GM12878 (cell line): Measurements from ENCODE around the gene ABCC4. TPM values are rescaled to one million over a fixed set of nuclear protein-coding genes. Genes with fewer than 3 reads are reported as not detected.

Experiments
- ATAC-seq: fragments of 200-7000 bp; cut with Tn5 transposase; 3 replicates; pipeline ENCODE4 v1.9.1; 2020; ENCODE audit warnings: mild to moderate bottlenecking, moderate library complexity
- BruUV-seq: library from RNA; stranded (reverse); fragments of 400-500 nt; replicated peaks from 2 replicates; lab custom pipeline; 2021; lab: Mats Ljungman, UMichigan
- CTCF ChIA-PET: fragments of 300-600 bp; sonication (Branson Sonifier 250); formaldehyde crosslinking; extraction: SDS; loops from one replicate; lab custom pipeline; 2021; ENCODE audit warnings: inconsistent platforms; lab: Yijun Ruan, JAX
- POLR2A ChIA-PET: fragments of 350-600 bp; formaldehyde crosslinking; extraction: SDS; loops from one replicate; lab custom pipeline; 2021; ENCODE audit warnings: inconsistent platforms; lab: Charles Lee
- RAD21 ChIA-PET: fragments of 300-600 bp; sonication (Branson Sonifier 250); formaldehyde crosslinking; loops from one replicate; lab custom pipeline; 2023; ENCODE audit warnings: antibody characterized with exemption; ENCODE audit not compliant: unreplicated experiment; lab: Charles Lee
- SMC1A ChIA-PET: fragments of 300-600 bp; sonication (Branson Sonifier 250); formaldehyde crosslinking; loops from one replicate; lab custom pipeline; 2023; ENCODE audit not compliant: unreplicated experiment, uncharacterized antibody; lab: Charles Lee
- DNase-seq: peaks from one replicate; pipeline ENCODE4 v3.0.0-alpha.2; 2011; ENCODE audit warnings: low read depth, low spot score
- FAIRE-seq: peaks from 3 replicates; lab custom pipeline; 2011; peaks lifted over from hg19 to GRCh38; lab: Jason Lieb, UNC
- H2AFZ ChIP-seq: 2 replicates; pipeline ENCODE4 v1.6.0; 2011; ENCODE audit warnings: low read depth, low read length, control low read depth; ENCODE audit not compliant: control insufficient read depth
- H3K27ac ChIP-seq: 2 replicates; pipeline ENCODE4 v1.5.1; 2011; ENCODE audit warnings: control low read depth; ENCODE audit not compliant: control insufficient read depth, insufficient read depth
- H3K27me3 ChIP-seq, 2 experiments: replicated peaks in 1 of 2; 2 replicates each; pipeline versions ENCODE4 v1.6.0 to v1.6.1; 2011; ENCODE audit warnings: low read length in 1 of 2; ENCODE audit not compliant: control insufficient read depth in 2 of 2, insufficient read depth in 2 of 2
- H3K36me3 ChIP-seq, 2 experiments: 2 replicates each; pipeline ENCODE4 v1.5.1; 2011; ENCODE audit warnings: low read length in 1 of 2; ENCODE audit not compliant: control insufficient read depth in 2 of 2, insufficient read depth in 2 of 2
- H3K4me1 ChIP-seq: 2 replicates; pipeline ENCODE4 v1.6.1; 2011; ENCODE audit warnings: mild to moderate bottlenecking, low read length, moderate library complexity, mixed read lengths; ENCODE audit not compliant: control insufficient read depth, insufficient read depth
- H3K4me2 ChIP-seq: 2 replicates; pipeline ENCODE4 v1.6.0; 2011; ENCODE audit warnings: control low read depth; ENCODE audit not compliant: control insufficient read depth, insufficient read depth
- H3K4me3 ChIP-seq: fragments of 200-600 bp; sonication (generic); 2 replicates; pipeline ENCODE4 v1.5.1; 2016
- H3K79me2 ChIP-seq: 2 replicates; pipeline ENCODE4 v1.6.0; 2011; ENCODE audit warnings: low read length; ENCODE audit not compliant: control insufficient read depth, insufficient read depth
- H3K9ac ChIP-seq: 2 replicates; pipeline ENCODE4 v1.8.0; 2011; ENCODE audit warnings: low read length, control low read depth, mixed read lengths; ENCODE audit not compliant: control insufficient read depth, insufficient read depth
- H3K9me3 ChIP-seq: replicated peaks from 3 replicates; pipeline ENCODE4 v1.5.1; 2011; ENCODE audit warnings: mild to moderate bottlenecking, low read length; ENCODE audit not compliant: control insufficient read depth, insufficient read depth
- H4K20me1 ChIP-seq: 2 replicates; pipeline ENCODE4 v1.6.0; 2011; ENCODE audit not compliant: control insufficient read depth, insufficient read depth
- ESRRA ChIP-seq: IDR thresholded peaks from 2 replicates; pipeline ENCODE4 v1.6.1; 2012; ENCODE audit warnings: mild to moderate bottlenecking, low read length, improper control_type of control experiment
- JUNB ChIP-seq: IDR thresholded peaks from 2 replicates; pipeline ENCODE4 v1.6.1; 2016; ENCODE audit warnings: antibody characterized with exemption, mild to moderate bottlenecking
- MXI1 ChIP-seq: fragments of 150-350 bp; IDR thresholded peaks from 2 replicates; pipeline ENCODE4 v1.6.1; 2011; ENCODE audit warnings: low read depth, mild to moderate bottlenecking, inconsistent platforms, low read length, improper control_type of control experiment
- NFYA ChIP-seq: IDR thresholded peaks from 2 replicates; pipeline ENCODE4 v1.6.1; 2011; ENCODE audit warnings: low read depth, mild to moderate bottlenecking, low read length, improper control_type of control experiment, borderline replicate concordance
- NKRF ChIP-seq: fragments of 450-650 bp; conservative IDR thresholded peaks from 2 replicates; pipeline ENCODE4 v1.6.1; 2017; ENCODE audit warnings: mild to moderate bottlenecking, moderate library complexity
- NR2C1 ChIP-seq: fragments of 450-650 bp; IDR thresholded peaks from 2 replicates; pipeline ENCODE4 v1.6.1; 2017; ENCODE audit warnings: antibody characterized with exemption, mild to moderate bottlenecking, moderate library complexity
- NR2F1 ChIP-seq: fragments of 450-650 bp; conservative IDR thresholded peaks from 2 replicates; pipeline ENCODE4 v1.6.1; 2017; ENCODE audit warnings: mild to moderate bottlenecking
- PKNOX1 ChIP-seq: fragments of 450-650 bp; IDR thresholded peaks from 2 replicates; pipeline ENCODE4 v1.6.1; 2016; ENCODE audit warnings: mild to moderate bottlenecking
- PML ChIP-seq: IDR thresholded peaks from 2 replicates; pipeline ENCODE4 v1.6.1; 2012; ENCODE audit warnings: low read length, inconsistent platforms
- POLR2AphosphoS5 ChIP-seq: IDR thresholded peaks from 2 replicates; pipeline ENCODE4 v1.6.1; 2011; ENCODE audit warnings: mild to moderate bottlenecking, low read length, inconsistent platforms
- WGBS: methylation state at CpG from one replicate; pipeline ENCODE4 v1.1.6; 2016; ENCODE audit warnings: low lambda C conversion rate; ENCODE audit not compliant: insufficient replicate concordance, insufficient coverage; ENCODE audit errors: missing lambda C conversion rate; 5-methylcytosine and 5-hydroxymethylcytosine counted together
- in situ Hi-C: fragments of 300-500 bp; cut with MboI; formaldehyde crosslinking; loops from 9 replicates; pipeline ENCODE4 v1.14.3; 2018; ENCODE audit warnings: mixed read lengths
- intact Hi-C: fragments of 100-400 bp; cut with micrococcal nuclease; formaldehyde crosslinking; loops from one replicate; pipeline ENCODE4 v1.14.2; 2022; ENCODE audit not compliant: unreplicated experiment
- polyA plus RNA-seq, 11 experiments: library from polyadenylated mRNA; depleted of rRNA in 4 of 11; unstranded in 6 of 11; stranded (reverse) in 5 of 11; fragments of >200 nt; fragmentation: Nextera tagmentation in 4 of 11; fragmentation: Illumina TruSeq in 1 of 11; extraction: Ambion mirVana in 4 of 11; extraction: Trizol in 1 of 11; gene quantifications; 1 replicate in 1 of 11; 2 replicates in 10 of 11; pipeline versions ENCODE4 v1.2.1 to v1.2.3, GENCODE V29; 2011 to 2016; ENCODE audit warnings: inconsistent platforms in 2 of 11, missing spikeins in 2 of 11, low read depth in 1 of 11
- total RNA-seq, 4 experiments: library from RNA; depleted of rRNA in 3 of 4; stranded (reverse); fragments of >200 nt in 3 of 4; fragmentation: Illumina TruSeq in 1 of 4; extraction: Trizol in 1 of 4; gene quantifications; 2 replicates each; pipeline versions ENCODE4 v1.2.1 to v1.2.3, GENCODE V29; 2013 to 2021

Gene ABCC4
- total and polyA plus RNA-seq, 10 of the 15 experiments (the other 5 are each of a cell fraction or from before 2014, with no cell fraction given), result 7.2 to 44.4 (median 24.1) TPM

GRCh38 chr13:95220611-95221010 is 80.6 kb downstream of the ABCC4 start (continued):
- no peak for TF ChIP-seq PKNOX1

- ChIA-PET CTCF (no interaction called here), POLR2A (interaction anchor here (0.6 kb wide), 1 partner anchor 25 kb away, joined by 6 read pairs; no protein-coding TSS in a partner anchor), SMC1A (interaction anchor here (1.4 to 2.8 kb wide), 2 partner anchors 8 to 10 kb away, joined by 3 to 14 read pairs; no protein-coding TSS in a partner anchor), RAD21 (no interaction called here)
- no peak for FAIRE-seq
- intact Hi-C loops, result no loop called here
- Histone ChIP-seq H3K4me3 (no peak overlapping the region), H3K9ac (no peak overlapping the region), H3K4me2 (no peak overlapping the region)
- TF ChIP-seq NKRF (no peak), MXI1 (no peak), POLR2AphosphoS5 (no peak), NR2F1 (0 out of 2 replicates have a peak, but pooled peaks have one; percentile 19), ESRRA (no peak), NFYA (no peak), JUNB (no peak), PML (no peak), NR2C1 (peak; percentile 3; the same call in 1 of the 2 replicates)
- TF ChIP-seq, all 136 proteins: peak for 2
- in situ Hi-C loops, result no loop called here
- Histone ChIP-seq H3K27ac (no peak overlapping the region), H3K9me3 (no peaks in the 10 kb centered on the region), H2AFZ (no peak overlapping the region), H3K36me3 (peaks cover 3 to 13% of the 10 kb centered on the region in 2 experiments; a peak in 2 of 4 replicates), H3K27me3 (no peaks in the 10 kb centered on the region), H3K4me1 (peaks cover 12% of the 10 kb centered on the region), H4K20me1 (no peaks in the 10 kb centered on the region), H3K79me2 (peaks cover 21% of the 10 kb centered on the region)
- BruUV-seq, result no TSS peak
- DNase-seq, result no peak
- ATAC-seq, result no peak
- WGBS, result 62% methylated on average over 6 of the region's 6 CpGs
These were observed 83.1 kb downstream of the ABCC4 start for GRCh38 chr13:95217920-95218830.
